GM18870 (cell line): ENCODE results near the gene PDE11A.

Experiments used
- ATAC-seq: cut with Tn5 transposase; IDR thresholded peaks from one replicate; pipeline ENCODE4 v1.9.1; 2021; ENCODE audit warnings: moderate library complexity; ENCODE audit not compliant: unreplicated experiment

Gene PDE11A

GRCh38 chr2:177771191-177771590 lies 301.4 kb downstream of the PDE11A start:
- ATAC-seq, result no peak

GRCh38 chr2:177767768-177768167 lies 304.8 kb downstream of the PDE11A start:
- no peak for ATAC-seq

- ATAC-seq, result no peak
These were observed 306.9 kb downstream of the PDE11A start for GRCh38 chr2:177765698-177766097.

- ATAC-seq, result peak; percentile 90
These were observed 308.9 kb downstream of the PDE11A start for GRCh38 chr2:177763531-177764265.

GRCh38 chr2:177759443-177759842 lies 313.1 kb downstream of the PDE11A start:
- ATAC-seq, result no peak

- no peak for ATAC-seq
These were observed 313.8 kb downstream of the PDE11A start for GRCh38 chr2:177758591-177759371.

GRCh38 chr2:177756336-177756735 lies 316.2 kb downstream of the PDE11A start:
- ATAC-seq, result no peak

- ATAC-seq, result no peak
These were observed 318.1 kb downstream of the PDE11A start for GRCh38 chr2:177754492-177754873.

- ATAC-seq, result no peak
These were observed 318.7 kb downstream of the PDE11A start for GRCh38 chr2:177753682-177754491.

- ATAC-seq, result no peak
These were observed 324.2 kb downstream of the PDE11A start for GRCh38 chr2:177748360-177748759.

GRCh38 chr2:177747384-177747783 lies 325.2 kb downstream of the PDE11A start:
- no peak for ATAC-seq

GRCh38 chr2:177746358-177746757 lies 326.2 kb downstream of the PDE11A start:
- ATAC-seq, result no peak

GRCh38 chr2:177745531-177745930 lies 327.0 kb downstream of the PDE11A start:
- no peak for ATAC-seq

GRCh38 chr2:177742851-177743250 lies 329.7 kb downstream of the PDE11A start:
- no peak for ATAC-seq

GRCh38 chr2:177741866-177742265 lies 330.7 kb downstream of the PDE11A start:
- no peak for ATAC-seq

GRCh38 chr2:177740700-177741099 lies 331.9 kb downstream of the PDE11A start:
- ATAC-seq, result no peak

GRCh38 chr2:177738461-177739235 lies 333.9 kb downstream of the PDE11A start:
- ATAC-seq, result no peak

- ATAC-seq, result no peak
These were observed 337.2 kb downstream of the PDE11A start for GRCh38 chr2:177735318-177735803.

- ATAC-seq, result no peak
These were observed 339.2 kb downstream of the PDE11A start for GRCh38 chr2:177733322-177733855.

GRCh38 chr2:177731384-177731783 lies 341.2 kb downstream of the PDE11A start:
- ATAC-seq, result no peak
